NCI-H128 (cell line): Measurements from ENCODE around the gene CNTN2.

Experiments
- DNase-seq: peaks from one replicate; lab custom pipeline; 2025; ENCODE audit not compliant: unreplicated experiment; lab: John Stamatoyannopoulos, UW

The CNTN2 gene, protein sequence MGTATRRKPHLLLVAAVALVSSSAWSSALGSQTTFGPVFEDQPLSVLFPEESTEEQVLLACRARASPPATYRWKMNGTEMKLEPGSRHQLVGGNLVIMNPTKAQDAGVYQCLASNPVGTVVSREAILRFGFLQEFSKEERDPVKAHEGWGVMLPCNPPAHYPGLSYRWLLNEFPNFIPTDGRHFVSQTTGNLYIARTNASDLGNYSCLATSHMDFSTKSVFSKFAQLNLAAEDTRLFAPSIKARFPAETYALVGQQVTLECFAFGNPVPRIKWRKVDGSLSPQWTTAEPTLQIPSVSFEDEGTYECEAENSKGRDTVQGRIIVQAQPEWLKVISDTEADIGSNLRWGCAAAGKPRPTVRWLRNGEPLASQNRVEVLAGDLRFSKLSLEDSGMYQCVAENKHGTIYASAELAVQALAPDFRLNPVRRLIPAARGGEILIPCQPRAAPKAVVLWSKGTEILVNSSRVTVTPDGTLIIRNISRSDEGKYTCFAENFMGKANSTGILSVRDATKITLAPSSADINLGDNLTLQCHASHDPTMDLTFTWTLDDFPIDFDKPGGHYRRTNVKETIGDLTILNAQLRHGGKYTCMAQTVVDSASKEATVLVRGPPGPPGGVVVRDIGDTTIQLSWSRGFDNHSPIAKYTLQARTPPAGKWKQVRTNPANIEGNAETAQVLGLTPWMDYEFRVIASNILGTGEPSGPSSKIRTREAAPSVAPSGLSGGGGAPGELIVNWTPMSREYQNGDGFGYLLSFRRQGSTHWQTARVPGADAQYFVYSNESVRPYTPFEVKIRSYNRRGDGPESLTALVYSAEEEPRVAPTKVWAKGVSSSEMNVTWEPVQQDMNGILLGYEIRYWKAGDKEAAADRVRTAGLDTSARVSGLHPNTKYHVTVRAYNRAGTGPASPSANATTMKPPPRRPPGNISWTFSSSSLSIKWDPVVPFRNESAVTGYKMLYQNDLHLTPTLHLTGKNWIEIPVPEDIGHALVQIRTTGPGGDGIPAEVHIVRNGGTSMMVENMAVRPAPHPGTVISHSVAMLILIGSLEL

DNA sequence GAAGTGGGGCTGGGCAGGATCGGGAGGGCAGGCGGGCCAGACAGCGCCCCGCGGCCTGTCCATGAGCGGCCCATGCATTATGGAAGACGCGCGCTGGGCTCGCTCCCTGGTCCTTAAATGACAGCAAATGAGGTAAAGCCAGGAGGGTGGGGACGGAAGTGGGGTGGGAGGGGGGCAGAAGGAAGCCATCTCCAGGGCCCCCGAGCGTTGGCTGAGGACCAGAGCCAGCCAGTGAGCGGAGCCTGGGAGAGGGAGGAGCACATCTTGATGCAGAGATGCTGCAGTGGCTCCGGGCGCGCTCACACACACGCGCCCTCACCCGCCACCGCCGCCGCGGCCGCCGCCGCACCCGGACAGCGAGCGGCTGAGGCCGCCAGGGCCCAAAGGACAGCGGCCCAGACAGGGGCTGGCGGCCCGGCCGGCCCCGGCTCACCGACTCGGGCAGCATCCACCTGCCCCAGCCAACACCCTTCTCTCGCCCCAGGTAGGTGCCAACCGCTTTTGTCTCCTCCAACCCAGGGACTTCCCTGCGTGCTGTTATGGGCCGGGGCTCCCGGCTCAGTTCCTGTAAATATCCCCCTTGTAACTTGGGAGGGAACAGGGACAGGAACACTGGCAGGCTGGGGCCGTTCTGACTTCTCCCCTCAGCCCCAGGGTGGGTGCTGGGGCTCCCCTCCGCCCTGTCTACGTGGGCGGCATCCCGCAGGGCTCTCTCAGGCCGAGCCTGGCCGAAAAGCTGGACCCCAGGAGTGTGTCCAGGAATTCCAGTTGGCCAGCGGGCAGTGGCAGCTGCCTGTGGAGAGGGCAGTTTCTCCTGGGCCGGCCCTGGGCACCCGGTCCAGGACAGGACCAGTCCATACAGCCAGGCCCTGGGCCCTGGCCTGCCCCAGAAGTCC lies at the start of gene CNTN2:
CNTN2 (plus strand) TSS at position 302 of the 896 bp plus-strand sequence. CDS start 9,974 bp downstream, outside the sequence.
- no peak for DNase-seq

DNA sequence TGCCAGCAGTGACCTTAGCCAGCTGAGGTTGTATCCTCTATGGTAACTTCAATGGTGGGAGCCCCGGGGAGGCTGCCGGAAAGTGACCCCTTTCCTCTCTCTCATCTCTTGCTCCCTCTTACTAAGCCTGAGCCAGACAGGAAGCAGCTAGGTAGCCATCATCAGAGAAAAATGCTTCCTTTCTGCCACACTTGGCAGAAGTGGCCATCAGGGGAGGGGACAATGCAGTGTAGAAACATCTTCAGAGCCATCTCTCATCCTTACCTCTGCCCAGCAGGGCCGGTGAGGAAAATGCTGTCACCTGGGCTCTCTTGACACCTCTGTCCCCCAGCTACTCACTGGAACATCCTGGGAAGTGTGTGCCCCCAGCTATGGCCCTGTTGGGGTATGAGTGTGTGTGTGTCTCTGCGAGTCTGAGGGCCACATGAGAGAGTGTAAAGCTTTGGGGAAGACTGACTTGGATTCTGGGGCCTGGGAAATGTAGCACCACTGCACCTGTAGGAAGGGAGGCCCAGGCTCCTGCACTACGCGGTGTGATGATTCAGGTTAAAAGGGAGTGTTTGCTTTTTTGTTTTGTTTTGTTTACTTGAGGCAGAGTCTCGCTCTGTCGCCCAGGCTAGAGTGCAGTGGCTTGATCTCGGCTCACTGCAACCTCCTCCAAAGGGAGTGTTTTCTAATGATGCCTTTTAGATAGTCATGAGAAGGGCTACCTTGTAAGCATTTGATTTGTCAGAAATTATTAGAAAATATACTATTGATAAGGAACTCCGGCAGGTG lies 48.7 kb upstream of the CNTN2 start:
- DNase-seq: no peak

DNA sequence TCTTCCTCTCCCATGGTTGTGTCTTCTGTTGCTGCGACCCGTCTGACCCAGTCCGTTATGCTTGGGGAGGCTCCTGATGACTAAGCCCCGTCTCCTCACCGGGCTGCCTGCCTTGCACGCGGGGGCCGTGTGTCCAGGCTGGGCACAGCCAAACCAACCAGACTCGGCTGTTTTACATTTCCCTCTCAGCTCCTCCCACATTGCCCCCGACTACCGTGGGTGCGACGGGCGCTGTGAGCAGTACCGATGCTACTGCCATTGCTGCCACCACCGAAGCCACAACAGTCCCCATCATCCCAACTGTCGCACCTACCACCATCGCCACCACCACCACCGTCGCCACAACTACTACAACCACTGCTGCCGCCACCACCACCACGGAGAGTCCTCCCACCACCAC lies 46.0 kb upstream of the CNTN2 start:
- no peak for DNase-seq

DNA sequence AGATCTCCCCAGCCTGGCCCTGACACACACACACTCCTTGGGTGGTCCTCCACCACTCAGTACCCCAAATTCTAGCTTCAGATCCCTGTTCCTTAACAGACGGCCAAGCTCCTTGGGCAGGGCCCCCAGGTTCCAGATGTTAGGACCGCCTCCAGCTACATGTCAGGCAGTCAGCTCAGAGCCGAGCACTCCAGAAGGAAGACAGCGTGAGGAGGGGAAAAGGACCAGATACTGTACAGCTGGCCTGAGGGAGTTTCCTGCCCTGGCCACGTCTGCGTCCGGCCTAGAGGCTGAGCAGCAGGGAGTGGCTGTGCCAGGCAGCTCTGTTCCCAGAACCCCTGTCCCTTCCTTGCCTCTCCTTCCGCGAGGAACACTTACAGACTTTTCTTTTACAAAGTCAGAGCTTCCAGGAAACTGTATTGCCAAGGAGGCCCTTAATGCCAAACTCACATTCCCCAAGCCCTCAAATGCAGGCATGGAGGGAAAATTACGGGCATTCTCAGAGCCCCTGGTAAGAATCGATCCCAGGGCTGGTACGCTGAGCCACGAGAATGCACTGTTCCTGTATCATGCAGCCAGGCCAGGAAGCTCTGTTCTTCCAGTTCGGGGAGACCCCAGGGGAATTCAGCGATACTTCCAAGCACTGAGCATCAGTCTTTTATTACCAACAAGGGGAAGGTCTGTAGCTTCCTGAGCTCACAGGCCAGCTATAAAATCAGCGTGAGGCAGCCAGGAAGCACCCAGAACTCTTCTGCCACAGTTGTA lies 45.2 kb upstream of the CNTN2 start:
- no peak for DNase-seq

DNA sequence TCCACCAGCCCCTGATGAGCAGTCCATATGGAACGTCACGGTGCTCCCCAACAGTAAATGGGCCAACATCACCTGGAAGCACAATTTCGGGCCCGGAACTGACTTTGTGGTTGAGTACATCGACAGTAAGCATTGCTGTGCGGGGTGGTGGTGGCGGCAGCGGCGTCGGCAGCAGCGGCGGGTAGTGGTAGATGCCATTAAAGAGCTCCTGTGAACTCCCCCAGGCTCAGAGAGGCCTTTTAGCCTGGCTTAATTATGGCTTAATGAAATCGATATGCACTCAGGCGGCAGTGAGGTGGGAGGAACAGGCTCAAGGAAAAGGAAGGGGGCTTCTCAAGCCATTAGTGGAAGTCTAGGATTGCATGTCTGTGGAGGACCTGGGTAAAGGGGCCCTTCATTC lies 41.9 kb upstream of the CNTN2 start:
- DNase-seq: no peak

DNA sequence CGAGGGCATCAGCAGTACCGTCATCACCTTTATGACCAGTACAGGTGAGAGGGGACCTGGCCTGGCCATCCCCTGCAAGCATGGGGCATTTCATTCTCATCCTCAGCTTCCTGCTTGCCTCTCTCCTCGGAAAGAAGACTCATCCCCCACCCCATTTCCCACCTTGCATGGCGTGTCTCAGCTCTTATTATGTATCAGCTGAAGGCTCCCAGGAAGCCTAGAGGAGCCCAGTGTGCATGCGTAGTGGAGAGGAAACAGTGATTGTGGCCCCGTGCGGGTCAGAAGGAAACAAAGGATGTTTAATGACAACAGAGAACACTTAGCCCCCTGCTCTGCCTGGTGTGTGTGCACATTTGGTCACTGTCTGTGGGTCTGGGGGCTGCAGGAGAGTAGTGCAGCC lies 40.3 kb upstream of the CNTN2 start:
- DNase-seq: no peak

DNA sequence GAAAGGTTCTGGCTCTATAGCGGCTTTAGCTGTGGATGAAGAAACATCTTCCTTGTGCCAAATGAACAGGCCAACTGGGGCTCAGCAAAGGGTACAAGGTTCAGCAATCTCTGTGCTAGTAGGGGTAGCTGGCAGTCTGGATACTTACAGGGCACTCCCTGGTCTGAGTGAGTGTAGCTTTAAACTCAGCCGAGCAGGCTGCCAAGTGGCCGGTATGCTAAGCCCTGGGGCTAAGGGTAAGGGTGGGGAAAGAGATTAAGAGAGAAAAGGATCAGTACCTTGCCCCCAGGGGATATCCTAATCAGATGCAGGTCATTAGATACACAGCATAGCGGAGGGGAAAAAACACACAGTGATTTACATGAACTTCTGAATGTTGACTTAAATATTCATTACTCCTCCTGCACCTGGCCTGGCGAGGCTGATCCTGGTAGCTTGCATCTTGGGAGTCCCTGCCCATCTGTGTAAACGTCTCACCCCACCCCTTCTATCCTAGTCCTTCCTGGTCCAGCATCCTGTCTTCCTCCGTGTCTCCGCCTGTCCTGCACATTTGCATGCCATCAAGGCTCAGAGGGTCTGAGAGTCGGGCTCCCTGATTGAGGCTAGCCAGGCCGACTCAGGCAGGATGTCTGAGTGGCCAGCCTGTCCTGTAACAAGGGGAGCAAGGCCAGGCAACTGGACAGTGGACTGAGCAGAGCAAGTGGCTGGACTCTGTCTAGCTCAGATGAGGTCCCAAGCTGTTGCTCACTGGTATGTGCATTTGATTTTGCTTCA lies 39.5 kb upstream of the CNTN2 start:
- no peak for DNase-seq

DNA sequence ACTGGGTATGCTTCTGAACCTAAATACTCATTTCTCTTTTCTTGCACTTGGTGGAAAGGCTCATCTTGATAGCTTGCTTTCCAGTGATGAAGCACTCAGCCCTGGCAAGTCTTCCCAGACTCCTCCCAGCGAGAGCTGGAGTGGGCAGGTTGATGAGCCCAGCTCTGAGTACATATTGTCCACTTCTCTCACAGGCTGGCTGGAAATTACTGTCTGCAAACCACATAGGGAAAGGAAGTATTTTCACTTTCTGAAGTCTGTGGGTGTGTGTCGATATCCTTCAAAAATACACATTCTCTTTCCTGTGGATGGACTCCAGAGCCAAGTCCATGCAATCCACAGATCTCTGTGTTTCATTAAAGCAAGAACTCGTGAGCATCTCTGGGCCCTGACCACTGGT lies 38.7 kb upstream of the CNTN2 start:
- no peak for DNase-seq

DNA sequence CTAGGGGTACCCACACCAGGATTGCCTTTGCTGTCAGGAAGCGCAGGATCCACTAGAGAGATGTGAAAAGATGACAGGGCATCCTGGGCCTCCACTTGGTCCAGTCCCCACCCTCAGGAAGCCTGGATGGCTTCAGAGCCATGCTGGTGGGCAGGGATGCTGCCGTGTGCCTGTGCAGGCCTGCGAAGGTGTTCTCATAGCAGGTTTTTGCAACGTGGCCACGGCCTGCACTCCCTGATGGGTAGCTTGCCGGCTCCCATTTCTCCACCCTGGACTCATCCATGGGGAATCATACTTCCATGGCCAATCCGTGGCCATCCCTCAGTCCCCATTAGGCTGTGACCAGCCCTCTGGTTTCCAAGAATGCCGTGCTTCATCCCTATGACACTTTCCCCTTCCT lies 34.1 kb upstream of the CNTN2 start:
- no peak for DNase-seq

DNA sequence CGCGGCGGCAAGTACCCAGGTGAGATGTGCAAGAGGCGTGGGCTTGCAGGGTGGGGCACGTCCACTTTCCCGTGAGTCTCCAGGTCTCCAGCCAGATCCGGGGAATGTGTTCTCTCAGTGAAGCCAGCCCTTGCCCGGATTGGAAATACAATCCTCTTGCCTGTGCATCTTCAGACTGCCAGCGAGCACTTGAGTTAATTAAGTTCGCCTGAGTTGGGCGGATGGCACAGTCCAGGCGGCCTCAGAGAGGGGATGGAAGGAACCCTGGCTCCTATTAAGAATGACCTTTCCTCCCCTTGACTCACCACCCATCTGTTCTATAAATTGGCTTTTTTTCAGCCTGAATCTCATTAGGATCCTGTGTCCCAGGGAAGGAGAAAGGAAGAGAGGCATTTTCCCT lies 33.3 kb upstream of the CNTN2 start:
- no peak for DNase-seq

DNA sequence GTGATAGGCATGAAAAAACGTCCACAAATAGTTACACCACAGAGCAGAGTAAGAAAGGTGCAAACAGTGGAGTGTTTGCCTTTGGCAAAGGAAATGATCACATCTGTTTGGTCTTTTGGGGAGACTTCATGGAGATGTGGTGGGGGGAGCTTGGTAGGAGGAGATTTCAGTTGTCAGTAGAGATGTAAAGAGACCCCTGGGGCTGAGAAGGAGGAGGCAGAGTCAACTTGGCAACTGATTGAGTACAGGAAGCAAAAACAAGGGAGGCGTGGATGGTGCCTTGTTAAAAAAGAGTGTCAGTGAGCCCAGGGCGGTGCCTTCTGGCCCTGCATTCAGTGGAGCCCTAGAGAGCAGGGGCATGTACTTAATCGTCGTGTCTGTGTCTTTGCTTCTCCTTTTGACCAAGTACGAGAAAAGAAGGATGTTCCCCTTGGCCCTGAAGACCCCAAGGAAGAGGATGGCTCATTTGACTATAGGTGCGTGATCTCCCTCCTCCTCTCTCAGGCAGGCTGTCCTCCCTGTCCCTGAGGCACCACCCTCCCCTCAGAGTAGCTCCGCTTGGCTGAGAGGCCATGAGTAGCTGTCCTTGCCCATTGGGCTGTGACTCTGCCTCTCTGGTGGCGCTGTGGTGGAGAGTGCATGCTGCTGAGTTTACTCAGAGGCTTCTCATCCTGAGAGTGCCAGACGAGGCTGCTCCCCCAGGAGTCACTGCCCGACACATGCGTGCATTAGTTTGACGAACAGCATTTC lies 30.4 kb upstream of the CNTN2 start:
- no peak for DNase-seq

DNA sequence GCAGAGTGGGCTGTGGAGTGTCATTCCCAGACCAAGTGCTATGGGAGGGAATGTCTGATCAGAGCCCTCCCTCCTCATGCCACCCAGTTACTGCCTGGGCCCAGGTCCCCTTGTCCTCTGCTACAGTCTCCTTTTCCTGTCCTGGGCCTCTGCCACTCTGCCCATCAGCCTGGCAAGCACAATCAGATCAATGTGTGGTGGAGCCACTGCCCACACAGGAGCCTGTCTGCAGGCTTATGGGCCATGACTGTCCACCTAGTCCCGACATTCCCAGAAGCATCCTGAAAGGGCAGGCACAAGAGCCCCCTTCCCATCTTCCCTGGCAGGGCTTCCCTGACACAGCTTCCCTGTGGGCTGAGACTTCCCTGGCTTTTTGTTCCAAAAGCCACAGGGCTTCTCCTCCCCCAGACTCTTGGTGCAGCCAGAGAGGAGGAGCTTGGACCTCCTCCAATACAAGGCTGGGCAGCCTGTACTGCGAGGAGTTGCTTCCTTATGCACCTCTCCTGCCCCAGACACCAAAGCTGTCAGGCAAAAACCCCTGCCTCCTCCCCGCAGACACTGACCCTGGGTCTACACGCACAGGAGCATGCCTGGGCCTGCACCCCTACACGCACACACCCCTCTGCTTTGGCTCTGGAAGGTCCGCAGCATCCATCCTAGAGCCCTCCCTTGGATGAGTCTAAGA lies 29.2 kb upstream of the CNTN2 start:
- DNase-seq: peak; percentile 25

DNA sequence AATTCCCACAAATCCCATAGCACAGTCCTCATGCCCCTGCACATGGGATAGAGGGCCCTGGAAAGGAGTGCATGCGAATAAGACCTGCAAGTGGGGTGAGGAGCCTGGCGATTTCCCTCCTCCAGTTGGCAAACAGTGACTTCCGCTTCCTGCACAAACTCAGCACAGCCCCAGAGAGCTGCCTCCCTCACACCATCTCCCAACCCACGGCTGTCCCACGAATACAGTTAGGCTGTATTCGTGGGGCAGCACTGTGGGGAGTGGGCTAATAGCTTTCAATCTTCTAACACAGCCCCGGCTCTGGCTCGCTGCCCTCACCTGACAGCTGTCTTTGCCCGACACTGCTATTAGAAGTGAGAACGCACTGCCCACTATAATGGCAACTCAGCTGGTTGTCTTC lies 28.2 kb upstream of the CNTN2 start:
- DNase-seq: no peak

DNA sequence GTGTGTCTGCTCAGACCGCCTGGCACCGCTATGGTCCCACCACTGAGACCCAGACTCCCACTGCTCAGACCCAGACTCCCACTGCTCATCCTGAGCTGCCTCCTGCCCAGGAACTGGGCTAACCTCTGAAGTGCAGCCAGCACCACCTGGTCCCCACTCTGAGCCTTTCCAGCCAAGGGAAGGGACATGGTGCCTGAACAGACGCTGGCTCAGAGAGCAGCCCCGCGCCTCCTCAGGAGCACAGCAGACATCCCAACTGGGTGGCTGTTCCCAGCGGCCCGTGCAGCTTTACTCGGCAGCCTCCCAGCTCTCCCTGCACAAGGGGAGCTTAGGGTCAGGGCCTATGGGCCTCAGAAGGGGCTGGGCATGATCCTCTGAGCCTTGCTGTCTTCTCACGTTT lies 27.8 kb upstream of the CNTN2 start:
- DNase-seq: no peak

DNA sequence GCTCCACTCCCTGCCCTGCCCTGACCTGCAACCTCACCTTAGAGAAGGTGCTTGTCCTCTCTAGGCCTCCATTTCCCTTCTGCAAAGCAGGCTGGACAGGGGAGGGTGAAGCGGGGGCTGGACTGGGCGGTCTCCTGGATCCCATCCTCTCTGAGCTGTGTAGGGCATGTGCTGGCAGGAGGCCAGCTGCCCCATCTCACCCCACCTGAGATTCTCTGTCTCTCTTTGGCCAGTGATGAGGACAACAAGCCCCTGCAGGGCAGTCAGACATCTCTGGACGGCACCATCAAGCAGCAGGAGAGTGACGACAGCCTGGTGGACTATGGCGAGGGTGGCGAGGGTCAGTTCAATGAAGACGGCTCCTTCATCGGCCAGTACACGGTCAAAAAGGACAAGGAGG lies 26.9 kb upstream of the CNTN2 start:
- no peak for DNase-seq

DNA sequence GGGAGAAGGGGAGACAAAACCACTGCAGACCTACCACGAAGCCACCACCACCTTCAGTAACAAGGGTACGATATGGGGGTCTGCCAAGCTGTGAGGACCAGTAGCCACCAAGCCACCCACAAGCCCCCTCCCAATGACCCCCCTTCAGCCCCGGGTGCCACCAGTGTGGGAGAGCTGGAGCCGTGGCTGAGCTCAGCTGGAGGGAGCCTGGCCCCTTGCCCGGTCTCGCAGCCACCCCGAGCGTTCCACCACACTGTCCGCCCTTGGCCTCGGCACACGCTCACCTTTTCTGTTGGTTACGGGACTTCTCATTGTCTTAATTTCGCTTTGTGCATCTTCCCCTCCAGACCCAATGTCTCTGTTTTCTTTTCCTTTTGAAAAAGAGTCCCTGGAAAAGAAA lies 26.4 kb upstream of the CNTN2 start:
- no peak for DNase-seq

DNA sequence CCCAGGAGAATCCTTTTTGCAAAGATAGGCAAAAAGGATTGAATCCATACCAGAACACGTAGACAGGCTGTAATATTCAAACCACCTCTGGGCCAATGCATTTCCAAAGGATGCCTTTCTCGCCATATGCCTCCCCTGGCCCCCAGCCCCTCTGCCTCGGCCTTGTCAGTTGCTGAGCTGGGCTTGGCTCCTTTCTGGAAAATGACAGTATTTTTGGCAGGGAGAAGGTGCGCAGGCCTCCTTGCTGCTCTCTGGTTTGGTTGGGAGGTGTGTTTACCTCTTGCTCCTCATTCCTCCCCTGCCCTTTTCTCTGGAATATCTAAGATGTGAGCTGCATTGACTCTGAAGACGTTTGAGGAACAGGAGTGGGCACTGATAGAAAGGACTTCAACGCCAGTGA lies 26.0 kb upstream of the CNTN2 start:
- DNase-seq: no peak
